Large intestine (tissue), 3 donors: ENCODE measurements around the gene C1R. TPM values are rescaled to one million over a fixed set of nuclear protein-coding genes. Genes with fewer than 3 reads are reported as not detected.
"Not testable (repeated sequence)": the region's sequence is repeated elsewhere in the genome, so short reads cannot be mapped to it uniquely, and the experiment has no call there.

Experiments
- DNase-seq, 2 donors: peaks; one replicate each; pipeline versions ENCODE4 v3.0.0 to v3.0.0-alpha.2; 2013
- H3K27ac ChIP-seq: one replicate; pipeline ENCODE4 v1.5.1; 2013; ENCODE audit warnings: low read length
- H3K27me3 ChIP-seq: 2 replicates; pipeline ENCODE4 v1.6.1; 2013; ENCODE audit warnings: low read length; ENCODE audit not compliant: control insufficient read depth, insufficient read depth
- H3K36me3 ChIP-seq: 2 replicates; pipeline ENCODE4 v1.6.1; 2013; ENCODE audit warnings: low read length; ENCODE audit not compliant: control insufficient read depth, insufficient read depth
- H3K4me1 ChIP-seq: one replicate; pipeline ENCODE4 v1.6.1; 2013; ENCODE audit warnings: low read length; ENCODE audit not compliant: control insufficient read depth, insufficient read depth
- H3K4me3 ChIP-seq: one replicate; pipeline ENCODE4 v1.5.1; 2013; ENCODE audit warnings: low read length
- H3K9me3 ChIP-seq: one replicate; pipeline ENCODE4 v1.6.1; 2013; ENCODE audit warnings: mild to moderate bottlenecking, low read depth, low read length, moderate library complexity; ENCODE audit not compliant: control insufficient read depth
- WGBS: methylation state at CpG from one replicate; pipeline ENCODE4 v1.1.5; 2013; ENCODE audit warnings: low lambda C conversion rate; ENCODE audit not compliant: insufficient coverage; 5-methylcytosine and 5-hydroxymethylcytosine counted together
- polyA plus RNA-seq: library from polyadenylated mRNA; unstranded; fragments of 120-200 nt; gene quantifications from one replicate; pipeline ENCODE4 v1.2.1, GENCODE V29; 2013

Gene C1R
- polyA plus RNA-seq, 1 donor = 56.5 TPM

GRCh38 chr12:7108003-7108795 is 16.0 kb upstream of the C1R start:
- H3K4me3 ChIP-seq = peak overlapping the region; percentile 62
- peaks cover 12% of the 10 kb centered on the region for H3K4me1 ChIP-seq
- peaks cover 3% of the 10 kb centered on the region for H3K36me3 ChIP-seq
- WGBS = no CpG with 5 or more reads among the region's 30 CpGs
- no peaks in the 10 kb centered on the region for H3K9me3 ChIP-seq
- peak overlapping the region; percentile 90 for H3K27ac ChIP-seq
- peak; percentile 85 to 95 for DNase-seq
- H3K27me3 ChIP-seq = no peaks in the 10 kb centered on the region

GRCh38 chr12:7107636-7108002 is 15.4 kb upstream of the C1R start:
- peaks cover 12% of the 10 kb centered on the region for H3K4me1 ChIP-seq
- H3K27ac ChIP-seq = peak overlapping the region; percentile 90
- WGBS = 20% methylated on average over 1 of the region's 3 CpGs
- peak overlapping the region; percentile 62 for H3K4me3 ChIP-seq
- H3K9me3 ChIP-seq = no peaks in the 10 kb centered on the region
- no peaks in the 10 kb centered on the region for H3K27me3 ChIP-seq
- DNase-seq = no peak
- peaks cover 3% of the 10 kb centered on the region for H3K36me3 ChIP-seq

DNA sequence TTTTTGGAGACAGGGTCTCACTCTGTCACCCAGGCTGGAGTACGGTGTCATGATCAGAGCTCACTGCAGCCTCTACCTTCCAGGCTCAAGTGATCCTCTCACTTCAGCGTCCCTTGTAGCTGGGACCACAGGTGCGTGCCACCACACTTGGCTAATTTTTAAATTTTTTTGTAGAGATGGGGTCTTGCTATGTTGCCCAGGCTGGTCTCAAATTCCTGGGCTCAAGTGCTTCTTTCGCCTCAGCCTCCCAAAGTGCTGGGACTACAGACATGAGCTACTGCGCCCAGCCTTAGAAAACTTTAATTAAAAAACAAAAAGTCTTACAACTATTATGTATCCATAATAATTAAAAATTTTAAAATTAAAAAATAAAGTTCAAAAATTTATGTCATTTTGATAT is 14.9 kb upstream of the C1R start:
- not testable (repeated sequence) for DNase-seq, H3K27me3 ChIP-seq, H3K36me3 ChIP-seq, H3K9me3 ChIP-seq
- peak overlapping the region; percentile 90 for H3K27ac ChIP-seq
- H3K4me3 ChIP-seq = peak overlapping the region; percentile 62
- H3K4me1 ChIP-seq = peaks cover 12% of the 10 kb centered on the region
- WGBS = no CpG with 5 or more reads among the region's 5 CpGs

DNA sequence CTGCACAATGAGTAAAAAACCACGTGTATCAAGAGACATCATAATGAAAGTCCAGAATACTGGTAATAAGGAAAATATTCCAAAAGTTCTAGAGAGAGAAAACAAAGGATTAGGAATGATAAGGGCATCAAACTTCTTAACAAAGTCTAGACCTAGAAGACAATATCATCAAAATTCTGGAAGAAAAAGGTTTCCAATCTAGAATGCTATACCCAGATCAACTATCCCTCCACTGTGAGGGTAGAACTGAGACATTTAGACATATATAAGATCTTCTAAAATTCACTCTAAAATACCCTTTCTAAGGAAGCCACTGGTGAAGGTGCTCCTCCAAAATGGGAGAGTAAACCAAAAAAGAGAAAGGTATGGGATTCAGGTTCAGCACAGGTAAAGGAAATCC is 13.8 kb upstream of the C1R start:
- no peaks in the 10 kb centered on the region for H3K27me3 ChIP-seq
- no CpG with 5 or more reads among the region's 1 CpG for WGBS
- no peak overlapping the region for H3K4me3 ChIP-seq
- no peak for DNase-seq
- H3K27ac ChIP-seq = no peak overlapping the region
- peaks cover 9% of the 10 kb centered on the region for H3K36me3 ChIP-seq
- no peaks in the 10 kb centered on the region for H3K9me3 ChIP-seq
- H3K4me1 ChIP-seq = peaks cover 12% of the 10 kb centered on the region

- H3K9me3 ChIP-seq = no peaks in the 10 kb centered on the region
- WGBS = no CpG with 5 or more reads among the region's 14 CpGs
- peaks cover 19% of the 10 kb centered on the region for H3K36me3 ChIP-seq
- H3K27me3 ChIP-seq = no peaks in the 10 kb centered on the region
- H3K4me1 ChIP-seq = peaks cover 5% of the 10 kb centered on the region
- peak; percentile 61 to 79 for DNase-seq
- H3K4me3 ChIP-seq = no peak overlapping the region
- peak overlapping the region; percentile 40 for H3K27ac ChIP-seq
Measured at GRCh38 chr12:7103837-7104584, 11.8 kb upstream of the C1R start.

- peaks cover 26% of the 10 kb centered on the region for H3K36me3 ChIP-seq
- no peaks in the 10 kb centered on the region for H3K27me3 ChIP-seq
- WGBS = no CpG with 5 or more reads among the region's 3 CpGs
- H3K4me1 ChIP-seq = peaks cover 5% of the 10 kb centered on the region
- H3K27ac ChIP-seq = no peak overlapping the region
- DNase-seq = no peak
- no peaks in the 10 kb centered on the region for H3K9me3 ChIP-seq
- H3K4me3 ChIP-seq = no peak overlapping the region
Measured at GRCh38 chr12:7102582-7102981, 10.3 kb upstream of the C1R start.

DNA sequence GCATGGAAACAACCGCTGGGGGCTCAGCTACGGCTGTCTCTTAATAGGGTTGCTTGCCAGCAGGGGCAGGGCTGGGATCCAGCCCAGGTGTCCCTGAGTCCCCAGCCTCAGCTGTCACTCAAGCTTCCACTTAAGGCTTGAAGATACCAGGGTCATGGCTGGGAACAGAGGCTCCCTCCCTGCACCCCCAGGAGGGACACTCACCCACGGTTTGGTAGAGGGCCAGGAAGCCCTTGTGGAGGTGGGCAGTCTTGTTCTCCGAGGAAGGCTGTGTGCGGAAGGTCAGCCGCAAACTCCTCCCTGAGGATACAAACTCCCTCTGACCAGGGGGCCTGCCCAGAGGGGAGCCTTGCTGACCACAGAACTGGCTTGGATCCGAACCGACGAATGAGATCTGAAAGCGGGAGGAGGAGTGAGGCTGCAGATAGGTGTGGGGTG is 9.5 kb upstream of the C1R start:
- peaks cover 5% of the 10 kb centered on the region for H3K4me1 ChIP-seq
- DNase-seq = no peak
- H3K27me3 ChIP-seq = no peaks in the 10 kb centered on the region
- WGBS = no CpG with 5 or more reads among the region's 10 CpGs
- H3K9me3 ChIP-seq = no peaks in the 10 kb centered on the region
- no peak overlapping the region for H3K4me3 ChIP-seq
- peaks cover 27% of the 10 kb centered on the region for H3K36me3 ChIP-seq
- no peak overlapping the region for H3K27ac ChIP-seq

DNA sequence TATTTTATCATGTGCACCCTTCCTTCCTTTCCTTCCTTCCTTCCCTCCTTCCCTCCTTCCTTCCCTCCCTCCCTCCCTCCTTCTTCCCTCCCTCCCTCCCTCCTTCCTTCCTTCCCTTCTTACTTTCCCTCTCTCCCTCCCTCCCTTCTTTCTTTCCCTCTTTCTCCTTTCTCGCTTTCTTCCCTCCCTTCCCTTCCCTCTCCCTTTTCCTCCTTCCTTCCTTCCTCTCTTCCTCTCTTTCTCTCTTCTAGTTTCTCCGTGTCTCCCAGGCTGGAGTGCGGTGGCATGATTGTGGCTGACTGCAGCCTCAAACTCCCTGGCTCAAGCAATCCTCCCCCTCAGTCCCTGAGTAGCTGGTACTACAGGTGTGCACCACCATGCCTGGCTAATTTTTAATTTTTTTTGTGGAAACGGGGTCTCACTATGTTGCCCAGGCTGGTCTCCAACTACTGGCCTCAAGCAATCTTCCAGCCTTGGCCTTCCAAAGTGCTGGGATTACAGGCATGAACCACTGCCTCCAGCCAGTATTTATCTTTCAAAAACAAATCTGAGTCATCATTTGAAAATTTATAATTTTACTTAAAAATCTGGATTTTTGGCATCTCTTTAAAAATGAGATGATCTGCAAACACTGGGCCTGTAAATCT is 8.9 kb upstream of the C1R start:
- WGBS = 94% methylated on average over 2 of the region's 4 CpGs
- Histone ChIP-seq H3K4me3 (no peak overlapping the region), H3K36me3 (peaks cover 27% of the 10 kb centered on the region), H3K27me3 (no peaks in the 10 kb centered on the region), H3K4me1 (peaks cover 5% of the 10 kb centered on the region), H3K27ac (no peak overlapping the region), H3K9me3 (no peaks in the 10 kb centered on the region)
- no peak for DNase-seq

- Histone ChIP-seq H3K36me3 (peaks cover 27% of the 10 kb centered on the region), H3K9me3 (no peaks in the 10 kb centered on the region), H3K27ac (no peak overlapping the region), H3K4me3 (no peak overlapping the region), H3K27me3 (no peaks in the 10 kb centered on the region), H3K4me1 (peaks cover 5% of the 10 kb centered on the region)
- no CpG with 5 or more reads among the region's 4 CpGs for WGBS
- DNase-seq = no peak
Measured at GRCh38 chr12:7100239-7100638, 8.0 kb upstream of the C1R start.

GRCh38 chr12:7099290-7099996 is 7.2 kb upstream of the C1R start:
- Histone ChIP-seq H3K4me1 (peaks cover 5% of the 10 kb centered on the region), H3K36me3 (peaks cover 27% of the 10 kb centered on the region)
- 100% methylated on average over 1 of the region's 9 CpGs for WGBS

More at GRCh38 chr12:7099290-7099996, 7.2 kb upstream of the C1R start:
- no peak for DNase-seq
- H3K27ac ChIP-seq = no peak overlapping the region
- no peaks in the 10 kb centered on the region for H3K27me3 ChIP-seq
- no peaks in the 10 kb centered on the region for H3K9me3 ChIP-seq
- no peak overlapping the region for H3K4me3 ChIP-seq
